IPS-15b (cell line): ENCODE data around the gene RNF183.

Experiments
- H3K27me3 ChIP-seq: one replicate; pipeline ENCODE4 v1.6.1; 2013; ENCODE audit warnings: low read length; ENCODE audit not compliant: control insufficient read depth, insufficient read depth
- H3K36me3 ChIP-seq: one replicate; pipeline ENCODE4 v1.6.1; 2013; ENCODE audit warnings: low read length; ENCODE audit not compliant: control insufficient read depth, insufficient read depth
- H3K4me1 ChIP-seq: one replicate; pipeline ENCODE4 v1.6.1; 2013; ENCODE audit warnings: mild to moderate bottlenecking, low read length; ENCODE audit not compliant: control insufficient read depth, insufficient read depth
- H3K4me3 ChIP-seq: one replicate; pipeline ENCODE4 v1.5.1; 2013; ENCODE audit warnings: low read depth, low read length
- H3K9ac ChIP-seq: one replicate; pipeline ENCODE4 v1.6.1; 2013; ENCODE audit warnings: low read depth, mild to moderate bottlenecking, low read length
- H3K9me3 ChIP-seq: one replicate; pipeline ENCODE4 v1.6.1; 2013; ENCODE audit warnings: mild to moderate bottlenecking, low read length; ENCODE audit not compliant: control insufficient read depth, insufficient read depth

RNF183 gene, protein sequence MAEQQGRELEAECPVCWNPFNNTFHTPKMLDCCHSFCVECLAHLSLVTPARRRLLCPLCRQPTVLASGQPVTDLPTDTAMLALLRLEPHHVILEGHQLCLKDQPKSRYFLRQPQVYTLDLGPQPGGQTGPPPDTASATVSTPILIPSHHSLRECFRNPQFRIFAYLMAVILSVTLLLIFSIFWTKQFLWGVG

GRCh38 chr9:113302792-113303418 lies at the start of gene RNF183:
Gene RNF183, minus strand, starts transcription at chr9:113303376. Its CDS starts 5,192 bp downstream, at chr9:113298184.
- peaks cover 3% of the 10 kb centered on the region for H3K4me1 ChIP-seq
- H3K9me3 ChIP-seq: no peaks in the 10 kb centered on the region
- H3K4me3 ChIP-seq: peak within 1 kb of the TSS; percentile 20
- no peaks in the 10 kb centered on the region for H3K27me3 ChIP-seq
- no peaks in the 10 kb centered on the region for H3K36me3 ChIP-seq
- H3K9ac ChIP-seq: peak within 1 kb of the TSS; percentile 13

DNA sequence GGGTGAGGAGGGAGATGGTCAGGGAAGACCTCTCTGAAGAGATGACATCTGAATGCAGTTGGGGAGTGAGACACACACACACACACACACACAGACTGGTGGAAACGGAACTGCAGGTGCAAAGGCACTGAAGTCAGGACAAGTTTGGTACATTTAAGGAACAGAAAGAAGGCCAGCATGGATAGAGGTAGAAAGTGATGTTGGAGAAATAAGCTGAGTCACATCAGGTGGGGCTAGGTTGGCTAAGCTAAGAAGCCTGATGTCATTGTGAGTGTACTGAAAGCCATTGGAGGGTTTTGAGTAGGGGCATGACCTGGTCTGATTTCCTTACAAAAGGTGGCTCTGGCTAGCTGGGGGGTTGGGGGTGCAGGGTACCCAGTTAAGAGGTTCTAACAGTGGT lies 49.2 kb upstream of the RNF183 start:
- H3K9me3 ChIP-seq: no peaks in the 10 kb centered on the region
- no peak overlapping the region for H3K9ac ChIP-seq
- H3K4me3 ChIP-seq: no peak overlapping the region
- no peaks in the 10 kb centered on the region for H3K36me3 ChIP-seq
- H3K4me1 ChIP-seq: peaks cover 8% of the 10 kb centered on the region
- peaks cover 25% of the 10 kb centered on the region for H3K27me3 ChIP-seq

- no peaks in the 10 kb centered on the region for H3K9me3 ChIP-seq
- no peak overlapping the region for H3K9ac ChIP-seq
- H3K27me3 ChIP-seq: peaks cover 29% of the 10 kb centered on the region
- peaks cover 8% of the 10 kb centered on the region for H3K4me1 ChIP-seq
- no peaks in the 10 kb centered on the region for H3K36me3 ChIP-seq
- no peak overlapping the region for H3K4me3 ChIP-seq
Observed at GRCh38 chr9:113352006-113352405, 48.8 kb upstream of the RNF183 start.

DNA sequence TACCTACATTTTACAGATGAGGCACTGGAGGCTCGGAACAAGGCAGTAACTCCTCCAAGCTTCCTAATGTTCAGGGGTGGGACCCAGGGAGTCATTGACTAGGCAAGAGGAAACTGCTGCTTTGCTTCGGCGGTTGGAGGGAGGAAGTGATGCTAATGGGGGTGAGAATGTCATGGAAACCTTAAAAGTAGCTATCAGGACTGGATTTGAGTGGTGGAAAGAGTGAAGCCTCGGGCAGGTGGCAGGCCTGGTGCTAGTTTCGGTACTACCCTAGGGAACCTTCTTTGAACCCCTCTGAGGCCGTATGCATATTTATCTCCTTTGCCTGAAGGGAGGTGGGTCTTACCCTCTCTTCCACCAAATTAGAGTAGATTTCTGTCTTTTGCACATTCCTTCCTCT lies 47.8 kb upstream of the RNF183 start:
- peaks cover 8% of the 10 kb centered on the region for H3K4me1 ChIP-seq
- H3K9ac ChIP-seq: no peak overlapping the region
- H3K4me3 ChIP-seq: peak overlapping the region; percentile 88
- H3K27me3 ChIP-seq: peaks cover 33% of the 10 kb centered on the region
- no peaks in the 10 kb centered on the region for H3K36me3 ChIP-seq
- no peaks in the 10 kb centered on the region for H3K9me3 ChIP-seq

- H3K4me3 ChIP-seq: peak overlapping the region; percentile 88
Observed at GRCh38 chr9:113350107-113350661, 47.0 kb upstream of the RNF183 start.

DNA sequence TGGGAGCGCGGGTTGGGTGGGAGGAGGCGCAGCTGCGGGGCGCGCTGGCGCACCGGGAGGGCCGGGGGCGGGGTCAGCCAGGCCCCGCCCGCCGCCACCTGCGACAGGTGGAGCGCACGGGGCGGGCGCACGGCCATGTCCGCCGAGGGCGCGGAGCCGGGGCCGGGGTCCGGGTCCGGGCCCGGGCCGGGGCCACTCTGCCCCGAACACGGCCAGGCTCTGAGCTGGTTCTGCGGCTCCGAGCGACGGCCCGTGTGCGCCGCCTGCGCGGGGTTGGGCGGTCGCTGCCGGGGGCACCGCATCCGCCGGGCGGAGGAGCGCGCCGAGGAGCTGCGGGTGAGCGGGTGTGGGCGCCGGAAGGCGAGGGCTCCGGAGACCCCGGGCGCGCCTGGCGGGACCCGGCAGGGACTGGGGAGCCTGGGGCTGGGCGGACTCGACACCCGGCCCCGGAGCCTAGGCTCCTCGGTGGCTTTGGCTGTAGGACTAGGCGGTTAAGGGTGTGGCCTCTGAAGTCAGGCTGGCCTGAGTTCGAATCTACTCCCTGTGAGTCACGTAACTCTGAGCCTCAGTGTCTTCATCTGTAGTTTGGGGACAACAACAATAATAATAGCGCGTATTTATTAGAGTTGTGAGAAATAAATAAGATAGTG lies 46.4 kb upstream of the RNF183 start, which contains the start of gene BSPRY:
TSS of gene BSPRY (plus strand) at position 97 of the 650 bp plus-strand sequence. CDS start at position 136, 39 bp downstream.
- Histone ChIP-seq H3K9ac (no peak within 1 kb of the TSS), H3K4me3 (peak within 1 kb of the TSS; percentile 88), H3K36me3 (no peaks in the 10 kb centered on the region), H3K27me3 (peaks cover 33% of the 10 kb centered on the region), H3K9me3 (no peaks in the 10 kb centered on the region), H3K4me1 (peaks cover 8% of the 10 kb centered on the region)

More at GRCh38 chr9:113350107-113350661, 47.0 kb upstream of the RNF183 start:
- no peaks in the 10 kb centered on the region for H3K36me3 ChIP-seq
- no peaks in the 10 kb centered on the region for H3K9me3 ChIP-seq
- H3K27me3 ChIP-seq: peaks cover 33% of the 10 kb centered on the region
- H3K4me1 ChIP-seq: peaks cover 8% of the 10 kb centered on the region
- H3K9ac ChIP-seq: no peak overlapping the region

GRCh38 chr9:113349066-113349444 lies 45.9 kb upstream of the RNF183 start:
- Histone ChIP-seq H3K9ac (no peak overlapping the region), H3K9me3 (no peaks in the 10 kb centered on the region), H3K27me3 (peaks cover 33% of the 10 kb centered on the region), H3K36me3 (no peaks in the 10 kb centered on the region), H3K4me1 (peaks cover 8% of the 10 kb centered on the region), H3K4me3 (peak overlapping the region; percentile 88)

GRCh38 chr9:113348437-113348836 lies 45.3 kb upstream of the RNF183 start:
- Histone ChIP-seq H3K4me3 (no peak overlapping the region), H3K36me3 (no peaks in the 10 kb centered on the region), H3K9me3 (no peaks in the 10 kb centered on the region), H3K9ac (no peak overlapping the region), H3K27me3 (peaks cover 33% of the 10 kb centered on the region), H3K4me1 (peaks cover 8% of the 10 kb centered on the region)

DNA sequence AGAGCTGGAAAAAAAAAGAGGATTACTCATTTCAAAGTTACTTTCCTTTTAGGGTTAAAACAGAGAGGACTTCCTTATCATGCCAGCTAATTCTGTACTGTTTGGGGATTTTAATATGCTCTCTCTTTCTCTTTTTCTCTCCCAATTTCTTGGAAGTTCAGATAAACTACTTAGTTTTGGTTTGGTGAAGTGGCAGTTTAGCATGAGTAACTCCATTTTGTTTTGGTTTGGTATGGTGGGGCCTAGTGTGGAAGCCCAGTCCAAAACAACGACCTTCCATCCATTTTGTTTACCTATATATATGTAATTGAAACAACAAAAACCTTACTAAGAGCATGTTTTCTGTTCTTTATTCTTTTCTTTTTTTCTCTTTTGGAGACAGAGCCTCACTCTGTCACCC lies 42.5 kb upstream of the RNF183 start:
- Histone ChIP-seq H3K4me3 (no peak overlapping the region), H3K4me1 (peaks cover 2% of the 10 kb centered on the region), H3K9me3 (no peaks in the 10 kb centered on the region)

GRCh38 chr9:113345190-113345589 lies 42.0 kb upstream of the RNF183 start:
- Histone ChIP-seq H3K9ac (no peak overlapping the region), H3K27me3 (peaks cover 39% of the 10 kb centered on the region), H3K4me1 (no peaks in the 10 kb centered on the region), H3K36me3 (no peaks in the 10 kb centered on the region), H3K4me3 (no peak overlapping the region), H3K9me3 (no peaks in the 10 kb centered on the region)

More for the DNA sequence above, 42.5 kb upstream of the RNF183 start:
- Histone ChIP-seq H3K9ac (no peak overlapping the region), H3K27me3 (peaks cover 40% of the 10 kb centered on the region), H3K36me3 (no peaks in the 10 kb centered on the region)

- H3K4me1 ChIP-seq: peaks cover 3% of the 10 kb centered on the region
- H3K9me3 ChIP-seq: no peaks in the 10 kb centered on the region
- no peaks in the 10 kb centered on the region for H3K36me3 ChIP-seq
- H3K4me3 ChIP-seq: no peak overlapping the region
- H3K9ac ChIP-seq: no peak overlapping the region
- peaks cover 38% of the 10 kb centered on the region for H3K27me3 ChIP-seq
Observed at GRCh38 chr9:113343732-113344231, 40.6 kb upstream of the RNF183 start.
